Spleen (tissue), 7 donors: ENCODE measurements around the gene FAHD1.

Experiments used
- CTCF ChIP-seq, 11 experiments: fragments of 200-600 bp in 7 of 11; fragments of 450-650 bp in 4 of 11; sonication (generic) in 4 of 11; IDR thresholded peaks in 8 of 11; conservative IDR thresholded peaks in 3 of 11; 1 replicate in 7 of 11; 2 replicates in 4 of 11; pipeline versions ENCODE4 v1.4.0 to v1.8.0; 2016 to 2021; ENCODE audit warnings: antibody characterized with exemption in 11 of 11, inconsistent platforms in 4 of 11, mild to moderate bottlenecking in 1 of 11
- POLR2A ChIP-seq, 3 donors: fragments of 450-650 bp; IDR thresholded peaks; one replicate each; pipeline ENCODE4 v1.5.1; 2017; ENCODE audit warnings: antibody characterized with exemption in 3 of 3, mild to moderate bottlenecking in 1 of 3
- donor health status: DM: no; HTN: no; CAD: no; lungs with moderate emphysema.
- donor health status: DM: no; HTN: no; CAD: no.
- donor health status: DM: no; HTN: no; CAD: no.

GRCh38 chr16:1788708-1789100 lies 38.3 kb upstream of the FAHD1 start:
- TF ChIP-seq POLR2A (IDR thresholded peaks at IDR 0.05) = no peak
- no peak for TF ChIP-seq CTCF (IDR thresholded peaks at IDR 0.05 in 8 of 11, conservative IDR thresholded peaks at IDR 0.05 in 3 of 11)
